ENCODE data around the gene SHMT2. TPM values are rescaled to one million over a fixed set of nuclear protein-coding genes. Genes with fewer than 3 reads are reported as not detected.

Gene SHMT2
- total RNA-seq, 1 experiment from 2014 or later, result 280 TPM

DNA sequence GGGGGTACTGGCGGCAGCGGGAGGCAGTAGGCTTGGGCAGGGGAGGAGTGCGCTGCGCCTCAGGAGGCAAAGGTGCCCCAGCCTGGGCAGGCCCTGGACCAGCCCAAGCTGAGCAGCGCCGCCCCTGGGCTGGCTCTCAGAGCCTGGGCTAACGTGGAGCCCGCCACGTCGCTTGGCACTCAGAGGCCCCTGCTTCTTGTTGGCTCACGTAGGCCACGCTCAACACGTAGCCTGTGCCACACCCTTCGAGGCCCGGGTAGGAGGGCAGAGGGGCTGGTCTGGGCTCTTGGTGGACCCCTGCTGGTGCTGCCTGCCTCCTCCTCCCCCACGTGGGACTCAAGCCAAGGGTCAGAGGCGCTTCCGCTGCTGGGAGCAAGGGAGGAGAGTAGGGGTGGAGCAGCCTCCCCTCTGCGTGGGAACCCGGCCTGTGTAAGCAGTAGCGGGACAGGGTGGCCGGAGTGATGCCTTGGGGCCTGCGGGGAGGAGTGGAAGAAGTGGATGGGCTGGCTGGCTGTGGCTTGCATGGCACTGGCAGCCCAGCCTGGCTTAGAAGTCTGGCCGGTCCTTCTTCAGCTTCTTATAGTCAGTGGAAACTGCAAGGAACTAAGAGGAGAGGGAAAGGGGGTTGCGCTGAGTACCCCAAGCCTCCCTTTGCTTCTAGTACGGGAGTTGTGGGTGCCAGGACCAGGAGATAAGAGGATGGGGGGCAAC, 5.7 kb downstream of the SHMT2 start:
- H3K4me3 ChIP-seq (replicated peaks in 1 of 2; ENCODE audit: low read depth in 1 of 2, low read length in 2 of 2), result no peak overlapping the region
- no peaks in the 10 kb centered on the region for H3K9me3 ChIP-seq (ENCODE audit: control insufficient read depth in 1 of 2, insufficient read depth in 1 of 2, low read depth in 1 of 2, low read length in 2 of 2)
- no peak for DNase-seq (ENCODE audit: low read depth, low spot score)
- ChIA-PET RAD21 (ENCODE audit: low non-redundant PET in 1 of 2, low total read pairs in 2 of 2, uncharacterized antibody in 2 of 2, unreplicated experiment in 2 of 2) (no interaction called here), POLR2A (no interaction called here), CTCF (no interaction called here)
- H3K27ac ChIP-seq (ENCODE audit: low read depth, low read length), result no peak overlapping the region
- no peak for ATAC-seq
- intact Hi-C loops (cut with micrococcal nuclease), result no loop called here
- H3K4me1 ChIP-seq (ENCODE audit: control insufficient read depth in 1 of 2, insufficient read depth in 2 of 2, low read length in 2 of 2), result peaks cover 16 to 25% of the 10 kb centered on the region in 2 experiments
- H2AFZ ChIP-seq (ENCODE audit: low read depth, low read length, poor library complexity, severe bottlenecking), result no peak overlapping the region
- H3K9ac ChIP-seq (ENCODE audit: low read length), result no peak overlapping the region
- no peaks in the 10 kb centered on the region for H3K9me2 ChIP-seq (ENCODE audit: insufficient read depth)
- no TSS peak for BruUV-seq (replicated peaks)
- peaks cover 15 to 34% of the 10 kb centered on the region in 2 experiments for H3K36me3 ChIP-seq (ENCODE audit: control insufficient read depth in 1 of 2, insufficient read depth in 2 of 2, low read length in 2 of 2)
- H3K79me2 ChIP-seq (ENCODE audit: insufficient read depth, low read length), result peaks cover 23% of the 10 kb centered on the region
- peaks cover 4% of the 10 kb centered on the region; the same call in 1 of the 2 replicates for H3K27me3 ChIP-seq (ENCODE audit: insufficient read depth, low read length)
- no peak for TF ChIP-seq ELF1 (IDR thresholded peaks at IDR 0.05; ENCODE audit: borderline replicate concordance, low read depth)
- TF ChIP-seq, protein P1, sequence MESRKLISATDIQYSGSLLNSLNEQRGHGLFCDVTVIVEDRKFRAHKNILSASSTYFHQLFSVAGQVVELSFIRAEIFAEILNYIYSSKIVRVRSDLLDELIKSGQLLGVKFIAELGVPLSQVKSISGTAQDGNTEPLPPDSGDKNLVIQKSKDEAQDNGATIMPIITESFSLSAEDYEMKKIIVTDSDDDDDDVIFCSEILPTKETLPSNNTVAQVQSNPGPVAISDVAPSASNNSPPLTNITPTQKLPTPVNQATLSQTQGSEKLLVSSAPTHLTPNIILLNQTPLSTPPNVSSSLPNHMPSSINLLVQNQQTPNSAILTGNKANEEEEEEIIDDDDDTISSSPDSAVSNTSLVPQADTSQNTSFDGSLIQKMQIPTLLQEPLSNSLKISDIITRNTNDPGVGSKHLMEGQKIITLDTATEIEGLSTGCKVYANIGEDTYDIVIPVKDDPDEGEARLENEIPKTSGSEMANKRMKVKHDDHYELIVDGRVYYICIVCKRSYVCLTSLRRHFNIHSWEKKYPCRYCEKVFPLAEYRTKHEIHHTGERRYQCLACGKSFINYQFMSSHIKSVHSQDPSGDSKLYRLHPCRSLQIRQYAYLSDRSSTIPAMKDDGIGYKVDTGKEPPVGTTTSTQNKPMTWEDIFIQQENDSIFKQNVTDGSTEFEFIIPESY (IDR thresholded peaks at IDR 0.05; ENCODE audit: extremely low read depth, insufficient replicate concordance, low read length), result no peak
- TF ChIP-seq ZNF274 (IDR thresholded peaks at IDR 0.05; ENCODE audit: low read depth, low read length), result no peak
- no peak for TF ChIP-seq FOSL1 (IDR thresholded peaks at IDR 0.05; ENCODE audit: low read depth)
- TF ChIP-seq JUND (IDR thresholded peaks at IDR 0.05), result no peak
- TF ChIP-seq, protein P2, sequence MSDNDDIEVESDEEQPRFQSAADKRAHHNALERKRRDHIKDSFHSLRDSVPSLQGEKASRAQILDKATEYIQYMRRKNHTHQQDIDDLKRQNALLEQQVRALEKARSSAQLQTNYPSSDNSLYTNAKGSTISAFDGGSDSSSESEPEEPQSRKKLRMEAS (IDR thresholded peaks at IDR 0.05), result no peak
- TF ChIP-seq, protein P3, sequence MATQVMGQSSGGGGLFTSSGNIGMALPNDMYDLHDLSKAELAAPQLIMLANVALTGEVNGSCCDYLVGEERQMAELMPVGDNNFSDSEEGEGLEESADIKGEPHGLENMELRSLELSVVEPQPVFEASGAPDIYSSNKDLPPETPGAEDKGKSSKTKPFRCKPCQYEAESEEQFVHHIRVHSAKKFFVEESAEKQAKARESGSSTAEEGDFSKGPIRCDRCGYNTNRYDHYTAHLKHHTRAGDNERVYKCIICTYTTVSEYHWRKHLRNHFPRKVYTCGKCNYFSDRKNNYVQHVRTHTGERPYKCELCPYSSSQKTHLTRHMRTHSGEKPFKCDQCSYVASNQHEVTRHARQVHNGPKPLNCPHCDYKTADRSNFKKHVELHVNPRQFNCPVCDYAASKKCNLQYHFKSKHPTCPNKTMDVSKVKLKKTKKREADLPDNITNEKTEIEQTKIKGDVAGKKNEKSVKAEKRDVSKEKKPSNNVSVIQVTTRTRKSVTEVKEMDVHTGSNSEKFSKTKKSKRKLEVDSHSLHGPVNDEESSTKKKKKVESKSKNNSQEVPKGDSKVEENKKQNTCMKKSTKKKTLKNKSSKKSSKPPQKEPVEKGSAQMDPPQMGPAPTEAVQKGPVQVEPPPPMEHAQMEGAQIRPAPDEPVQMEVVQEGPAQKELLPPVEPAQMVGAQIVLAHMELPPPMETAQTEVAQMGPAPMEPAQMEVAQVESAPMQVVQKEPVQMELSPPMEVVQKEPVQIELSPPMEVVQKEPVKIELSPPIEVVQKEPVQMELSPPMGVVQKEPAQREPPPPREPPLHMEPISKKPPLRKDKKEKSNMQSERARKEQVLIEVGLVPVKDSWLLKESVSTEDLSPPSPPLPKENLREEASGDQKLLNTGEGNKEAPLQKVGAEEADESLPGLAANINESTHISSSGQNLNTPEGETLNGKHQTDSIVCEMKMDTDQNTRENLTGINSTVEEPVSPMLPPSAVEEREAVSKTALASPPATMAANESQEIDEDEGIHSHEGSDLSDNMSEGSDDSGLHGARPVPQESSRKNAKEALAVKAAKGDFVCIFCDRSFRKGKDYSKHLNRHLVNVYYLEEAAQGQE (IDR thresholded peaks at IDR 0.05; ENCODE audit: low read depth), result no peak
- TF ChIP-seq SIN3A (IDR thresholded peaks at IDR 0.05; ENCODE audit: low read depth), result no peak
- TF ChIP-seq POLR2A (IDR thresholded peaks at IDR 0.05; ENCODE audit: borderline replicate concordance, extremely low read depth, insufficient read depth, insufficient read length), result no peak
- TF ChIP-seq EGR1 (IDR thresholded peaks at IDR 0.05; ENCODE audit: low read depth), result no peak
- TF ChIP-seq POLR2AphosphoS5 (IDR thresholded peaks at IDR 0.05; ENCODE audit: low read depth, low read length), result no peak; the same call in 1 of the 2 replicates
- TF ChIP-seq, protein P4, sequence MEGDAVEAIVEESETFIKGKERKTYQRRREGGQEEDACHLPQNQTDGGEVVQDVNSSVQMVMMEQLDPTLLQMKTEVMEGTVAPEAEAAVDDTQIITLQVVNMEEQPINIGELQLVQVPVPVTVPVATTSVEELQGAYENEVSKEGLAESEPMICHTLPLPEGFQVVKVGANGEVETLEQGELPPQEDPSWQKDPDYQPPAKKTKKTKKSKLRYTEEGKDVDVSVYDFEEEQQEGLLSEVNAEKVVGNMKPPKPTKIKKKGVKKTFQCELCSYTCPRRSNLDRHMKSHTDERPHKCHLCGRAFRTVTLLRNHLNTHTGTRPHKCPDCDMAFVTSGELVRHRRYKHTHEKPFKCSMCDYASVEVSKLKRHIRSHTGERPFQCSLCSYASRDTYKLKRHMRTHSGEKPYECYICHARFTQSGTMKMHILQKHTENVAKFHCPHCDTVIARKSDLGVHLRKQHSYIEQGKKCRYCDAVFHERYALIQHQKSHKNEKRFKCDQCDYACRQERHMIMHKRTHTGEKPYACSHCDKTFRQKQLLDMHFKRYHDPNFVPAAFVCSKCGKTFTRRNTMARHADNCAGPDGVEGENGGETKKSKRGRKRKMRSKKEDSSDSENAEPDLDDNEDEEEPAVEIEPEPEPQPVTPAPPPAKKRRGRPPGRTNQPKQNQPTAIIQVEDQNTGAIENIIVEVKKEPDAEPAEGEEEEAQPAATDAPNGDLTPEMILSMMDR (IDR thresholded peaks at IDR 0.05 in 2 of 3, conservative IDR thresholded peaks at IDR 0.05 in 1 of 3; ENCODE audit: borderline replicate concordance in 1 of 3, insufficient read depth in 1 of 3, low read depth in 2 of 3, low read length in 2 of 3), result no peak
- no peak for TF ChIP-seq CBX3 (IDR thresholded peaks at IDR 0.05; ENCODE audit: low read depth)
- no peak for TF ChIP-seq EZH2phosphoT487 (IDR thresholded peaks at IDR 0.05; ENCODE audit: borderline replicate concordance)
- no peak for TF ChIP-seq ZFX (IDR thresholded peaks at IDR 0.05)
- no peak overlapping the region for H3K4me2 ChIP-seq (ENCODE audit: low read length)
- H4K20me1 ChIP-seq (ENCODE audit: insufficient read depth), result no peaks in the 10 kb centered on the region
